Liver (tissue), 9 donors: ENCODE data around the gene ELL2. TPM values are rescaled to one million over a fixed set of nuclear protein-coding genes. Genes with fewer than 3 reads are reported as not detected.

Source experiments
- DNase-seq: peaks from one replicate; pipeline ENCODE4 v3.0.0-alpha.2; 2017; ENCODE audit warnings: low spot score
- H3K27ac ChIP-seq, 2 donors: one replicate each; pipeline ENCODE4 v1.7.0; 2013; ENCODE audit warnings: inconsistent platforms in 2 of 2, low read length in 2 of 2, control low read depth in 1 of 2, low read depth in 1 of 2, mild to moderate bottlenecking in 1 of 2
- H3K27me3 ChIP-seq, 4 donors: one replicate each; pipeline versions ENCODE4 v1.6.1 to v1.7.0; 2013; ENCODE audit warnings: low read length in 3 of 4, inconsistent platforms in 1 of 4, mild to moderate bottlenecking in 1 of 4, moderate library complexity in 1 of 4; ENCODE audit not compliant: control insufficient read depth in 4 of 4, insufficient read depth in 4 of 4
- H3K36me3 ChIP-seq, 4 donors: one replicate each; pipeline versions ENCODE4 v1.6.1 to v1.7.0; 2013; ENCODE audit warnings: low read length in 3 of 4, mild to moderate bottlenecking in 3 of 4, low read depth in 1 of 4, moderate library complexity in 1 of 4; ENCODE audit not compliant: control insufficient read depth in 4 of 4, insufficient read depth in 3 of 4
- H3K4me1 ChIP-seq, 4 donors: one replicate each; pipeline versions ENCODE4 v1.6.1 to v1.7.0; 2013; ENCODE audit warnings: low read length in 3 of 4, mild to moderate bottlenecking in 3 of 4, moderate library complexity in 1 of 4; ENCODE audit not compliant: control insufficient read depth in 4 of 4, insufficient read depth in 4 of 4
- H3K4me3 ChIP-seq, 3 donors: one replicate each; pipeline versions ENCODE4 v1.6.1 to v1.7.0; 2013; ENCODE audit warnings: low read length in 3 of 3, control low read depth in 1 of 3, low read depth in 1 of 3, mild to moderate bottlenecking in 1 of 3
- H3K9ac ChIP-seq, 2 donors: one replicate each; pipeline ENCODE4 v1.7.0; 2013; ENCODE audit warnings: low read length in 2 of 2, mild to moderate bottlenecking in 2 of 2, moderate library complexity in 2 of 2, control low read depth in 1 of 2, low read depth in 1 of 2
- H3K9me3 ChIP-seq, 4 donors: one replicate each; pipeline versions ENCODE4 v1.6.1 to v1.7.0; 2013; ENCODE audit warnings: low read length in 3 of 4; ENCODE audit not compliant: control insufficient read depth in 4 of 4
- ATF3 ChIP-seq: IDR thresholded peaks from 2 replicates; pipeline ENCODE4 v1.6.1; 2016; ENCODE audit warnings: antibody characterized with exemption
- CTCF ChIP-seq: fragments of 150-350 bp; IDR thresholded peaks from 2 replicates; pipeline ENCODE4 v1.5.1; 2017; ENCODE audit warnings: improper control_type of control experiment, low read depth, low read length; ENCODE audit not compliant: missing input control
- FOXA1 ChIP-seq: IDR thresholded peaks from 2 replicates; pipeline ENCODE4 v1.6.1; 2016; ENCODE audit warnings: antibody characterized with exemption
- FOXA2 ChIP-seq: IDR thresholded peaks from 2 replicates; pipeline ENCODE4 v1.6.1; 2016; ENCODE audit warnings: antibody characterized with exemption
- HNF4A ChIP-seq, 2 donors: conservative IDR thresholded peaks; 2 replicates each; pipeline ENCODE4 v1.6.1; 2016; ENCODE audit warnings: antibody characterized with exemption in 2 of 2, mild to moderate bottlenecking in 2 of 2
- HNF4G ChIP-seq: IDR thresholded peaks from 2 replicates; pipeline ENCODE4 v1.6.1; 2016; ENCODE audit warnings: antibody characterized with exemption
- MAX ChIP-seq: IDR thresholded peaks from 2 replicates; pipeline ENCODE4 v1.6.1; 2016; ENCODE audit warnings: antibody characterized with exemption
- NR2F2 ChIP-seq: IDR thresholded peaks from 2 replicates; pipeline ENCODE4 v1.6.1; 2016; ENCODE audit warnings: antibody characterized with exemption
- RXRA ChIP-seq, 2 donors: IDR thresholded peaks; 2 replicates each; pipeline ENCODE4 v1.6.1; 2017 to 2018; ENCODE audit warnings: antibody characterized with exemption in 2 of 2, mild to moderate bottlenecking in 1 of 2
- TAF1 ChIP-seq: conservative IDR thresholded peaks from 2 replicates; pipeline ENCODE4 v1.6.1; 2016; ENCODE audit warnings: antibody characterized with exemption, mild to moderate bottlenecking
- YY1 ChIP-seq: IDR thresholded peaks from 2 replicates; pipeline ENCODE4 v1.6.1; 2016; ENCODE audit warnings: antibody characterized with exemption, mild to moderate bottlenecking
- ZBTB33 ChIP-seq: IDR thresholded peaks from 2 replicates; pipeline ENCODE4 v1.6.1; 2016; ENCODE audit warnings: antibody characterized with exemption
- WGBS: extraction: QIAGEN DNeasy Blood & Tissue Kit; methylation state at CpG from one replicate; pipeline ENCODE4 v1.1.7; 2013; 5-methylcytosine and 5-hydroxymethylcytosine counted together
- polyA plus RNA-seq, 2 donors: library from polyadenylated mRNA; stranded (reverse) in 1 of 2; unstranded in 1 of 2; fragments of 200-250 nt in 1 of 2; fragments of >200 nt in 1 of 2; fragmentation: Nextera tagmentation in 1 of 2; extraction: Ambion mirVana in 1 of 2; gene quantifications; one replicate each; pipeline versions ENCODE4 v1.2.1 to v1.2.3, GENCODE V29; 2013 to 2015
- total RNA-seq, 2 donors: library from RNA; depleted of rRNA; stranded (reverse); fragments of >200 nt; gene quantifications; one replicate each; pipeline ENCODE4 v1.2.3, GENCODE V29; 2014
- TF ChIP-seq, protein P1 (sequence below): IDR thresholded peaks from 2 replicates; pipeline ENCODE4 v1.6.1; 2016; ENCODE audit warnings: antibody characterized with exemption, mild to moderate bottlenecking
- donor health status: healthy.
- donor health status: healthy.
- donor health status: healthy.
- donor health status: healthy.
- donor health status: healthy.

ELL2 gene
- total and polyA plus RNA-seq, 4 donors = 21.0 to 64.5 (median 45.9) TPM

DNA sequence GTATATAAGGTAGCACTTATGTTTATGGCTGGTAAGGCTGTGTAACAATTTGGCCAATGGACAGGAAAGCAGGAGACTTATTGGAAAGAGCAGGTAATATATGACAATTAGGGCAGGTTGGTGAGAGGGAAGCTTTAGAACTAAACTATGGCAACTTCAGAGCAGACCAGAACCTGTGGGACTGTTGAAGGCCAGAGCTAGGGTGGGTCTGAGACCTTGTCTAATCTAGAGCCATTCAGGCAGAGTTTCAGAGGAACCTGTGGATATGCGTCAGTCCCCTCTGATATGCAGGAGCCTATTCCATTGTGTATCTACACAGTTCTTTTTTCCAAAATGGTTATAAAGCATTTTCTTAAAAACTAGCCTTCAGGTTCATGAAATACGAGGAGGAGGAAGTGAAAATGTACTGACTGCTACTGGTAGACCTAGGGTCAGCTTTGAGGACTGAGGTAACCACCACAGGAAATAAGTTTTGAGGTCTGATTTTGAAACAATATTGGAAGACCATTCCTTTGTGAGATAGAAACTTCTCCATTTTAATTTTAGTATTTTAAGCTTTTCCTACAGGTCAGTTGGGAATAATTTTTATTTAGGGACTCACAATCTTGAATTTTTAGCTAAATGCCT lies 37.6 kb downstream of the ELL2 start:
- Histone ChIP-seq H3K9ac (no peak overlapping the region), H3K36me3 (peaks cover 0 to 12% (median 6%) of the 10 kb centered on the region in 4 donors), H3K27me3 (no peaks in the 10 kb centered on the region), H3K4me1 (peaks cover 5 to 62% (median 51%) of the 10 kb centered on the region in 4 donors), H3K4me3 (no peak overlapping the region), H3K27ac (peak overlapping the region in 1 of 2 donors; percentile 6), H3K9me3 (no peaks in the 10 kb centered on the region)
- 76% methylated on average over 2 of the region's 2 CpGs for WGBS
- TF ChIP-seq HNF4G (no peak), RXRA (IDR thresholded peaks at IDR 0.05) (no peak), FOXA2 (no peak), ATF3 (no peak), HNF4A (conservative IDR thresholded peaks at IDR 0.05) (no peak), FOXA1 (no peak), TAF1 (no peak)
- TF ChIP-seq, protein P1, sequence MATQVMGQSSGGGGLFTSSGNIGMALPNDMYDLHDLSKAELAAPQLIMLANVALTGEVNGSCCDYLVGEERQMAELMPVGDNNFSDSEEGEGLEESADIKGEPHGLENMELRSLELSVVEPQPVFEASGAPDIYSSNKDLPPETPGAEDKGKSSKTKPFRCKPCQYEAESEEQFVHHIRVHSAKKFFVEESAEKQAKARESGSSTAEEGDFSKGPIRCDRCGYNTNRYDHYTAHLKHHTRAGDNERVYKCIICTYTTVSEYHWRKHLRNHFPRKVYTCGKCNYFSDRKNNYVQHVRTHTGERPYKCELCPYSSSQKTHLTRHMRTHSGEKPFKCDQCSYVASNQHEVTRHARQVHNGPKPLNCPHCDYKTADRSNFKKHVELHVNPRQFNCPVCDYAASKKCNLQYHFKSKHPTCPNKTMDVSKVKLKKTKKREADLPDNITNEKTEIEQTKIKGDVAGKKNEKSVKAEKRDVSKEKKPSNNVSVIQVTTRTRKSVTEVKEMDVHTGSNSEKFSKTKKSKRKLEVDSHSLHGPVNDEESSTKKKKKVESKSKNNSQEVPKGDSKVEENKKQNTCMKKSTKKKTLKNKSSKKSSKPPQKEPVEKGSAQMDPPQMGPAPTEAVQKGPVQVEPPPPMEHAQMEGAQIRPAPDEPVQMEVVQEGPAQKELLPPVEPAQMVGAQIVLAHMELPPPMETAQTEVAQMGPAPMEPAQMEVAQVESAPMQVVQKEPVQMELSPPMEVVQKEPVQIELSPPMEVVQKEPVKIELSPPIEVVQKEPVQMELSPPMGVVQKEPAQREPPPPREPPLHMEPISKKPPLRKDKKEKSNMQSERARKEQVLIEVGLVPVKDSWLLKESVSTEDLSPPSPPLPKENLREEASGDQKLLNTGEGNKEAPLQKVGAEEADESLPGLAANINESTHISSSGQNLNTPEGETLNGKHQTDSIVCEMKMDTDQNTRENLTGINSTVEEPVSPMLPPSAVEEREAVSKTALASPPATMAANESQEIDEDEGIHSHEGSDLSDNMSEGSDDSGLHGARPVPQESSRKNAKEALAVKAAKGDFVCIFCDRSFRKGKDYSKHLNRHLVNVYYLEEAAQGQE = no peak
- DNase-seq = no peak

DNA sequence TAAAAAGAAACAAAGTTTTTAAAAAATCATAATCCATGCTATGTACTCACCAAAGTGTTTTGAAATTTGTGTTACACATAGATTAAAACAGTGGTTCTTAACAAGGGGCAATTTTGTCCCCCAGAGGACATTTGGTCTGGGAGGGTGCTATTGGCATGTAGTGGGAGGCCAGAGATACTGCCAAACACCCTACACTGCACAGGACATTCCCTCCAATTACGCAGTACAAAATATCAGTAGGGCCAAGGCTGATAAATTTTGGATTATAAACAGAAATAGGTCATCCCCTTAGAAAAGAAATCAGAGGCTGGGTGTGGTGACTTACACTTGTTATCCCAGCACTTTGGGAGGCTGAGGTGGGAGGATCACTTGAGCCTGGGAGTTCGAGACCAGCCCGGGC lies 38.9 kb downstream of the ELL2 start:
- Histone ChIP-seq H3K9ac (no peak overlapping the region), H3K9me3 (no peaks in the 10 kb centered on the region), H3K4me3 (no peak overlapping the region), H3K27ac (no peak overlapping the region), H3K36me3 (peaks cover 0 to 9% (median 3%) of the 10 kb centered on the region in 4 donors), H3K4me1 (peaks cover 8 to 70% (median 62%) of the 10 kb centered on the region in 4 donors), H3K27me3 (no peaks in the 10 kb centered on the region)
- TF ChIP-seq NR2F2 (no peak), ATF3 (no peak), HNF4A (conservative IDR thresholded peaks at IDR 0.05) (no peak), YY1 (no peak), CTCF (no peak), TAF1 (no peak), HNF4G (no peak), FOXA2 (no peak), MAX (no peak), ZBTB33 (no peak)
- DNase-seq = no peak
- WGBS = 99% methylated on average over 3 of the region's 3 CpGs
